Spinal cord (tissue), 10 donors: Measurements from ENCODE around the gene DLX4. TPM values are rescaled to one million over a fixed set of nuclear protein-coding genes. Genes with fewer than 3 reads are reported as not detected.
A peak's percentile ranks its signal among the peaks of the same experiment; 100 is the strongest.

ENCODE experiments used
- DNase-seq, 6 donors: peaks; one replicate each; pipeline versions ENCODE4 v3.0.0 to v3.0.0-alpha.2; 2013 to 2015; ENCODE audit warnings: low spot score in 6 of 6, low read depth in 4 of 6
- H3K27ac ChIP-seq: one replicate; pipeline ENCODE4 v1.5.1; 2013; ENCODE audit warnings: low read depth, low read length, control low read depth
- H3K27me3 ChIP-seq: one replicate; pipeline ENCODE4 v1.6.1; 2013; ENCODE audit warnings: low read length; ENCODE audit not compliant: control insufficient read depth, insufficient read depth
- H3K36me3 ChIP-seq: one replicate; pipeline ENCODE4 v1.6.1; 2013; ENCODE audit warnings: low read length; ENCODE audit not compliant: control insufficient read depth, insufficient read depth
- H3K4me1 ChIP-seq: one replicate; pipeline ENCODE4 v1.6.1; 2013; ENCODE audit warnings: low read length; ENCODE audit not compliant: control insufficient read depth, insufficient read depth
- H3K4me3 ChIP-seq: one replicate; pipeline ENCODE4 v1.5.1; 2013; ENCODE audit warnings: low read depth, low read length, control low read depth
- H3K9me3 ChIP-seq: one replicate; pipeline ENCODE4 v1.6.1; 2013; ENCODE audit warnings: low read length; ENCODE audit not compliant: control insufficient read depth, insufficient read depth
- WGBS: methylation state at CpG from one replicate; pipeline ENCODE4 v1.1.5; 2013; ENCODE audit warnings: missing lambda C conversion rate; ENCODE audit not compliant: insufficient coverage; 5-methylcytosine and 5-hydroxymethylcytosine counted together
- polyA plus RNA-seq, 2 donors: library from polyadenylated mRNA; unstranded; fragments of 120-200 nt; gene quantifications; one replicate each; pipeline ENCODE4 v1.2.1, GENCODE V29; 2013; ENCODE audit not compliant: insufficient read length in 2 of 2
- total RNA-seq, 2 donors: library from RNA; depleted of rRNA in 1 of 2; stranded (reverse); fragments of 120-200 nt in 1 of 2; fragments of >200 nt in 1 of 2; gene quantifications; one replicate each; pipeline versions ENCODE4 v1.2.3 to v1.2.4, GENCODE V29; 2013 to 2014
- donor health status: healthy.

Gene DLX4
- total and polyA plus RNA-seq, 4 donors = 0.42 TPM; not detected in 3

DNA sequence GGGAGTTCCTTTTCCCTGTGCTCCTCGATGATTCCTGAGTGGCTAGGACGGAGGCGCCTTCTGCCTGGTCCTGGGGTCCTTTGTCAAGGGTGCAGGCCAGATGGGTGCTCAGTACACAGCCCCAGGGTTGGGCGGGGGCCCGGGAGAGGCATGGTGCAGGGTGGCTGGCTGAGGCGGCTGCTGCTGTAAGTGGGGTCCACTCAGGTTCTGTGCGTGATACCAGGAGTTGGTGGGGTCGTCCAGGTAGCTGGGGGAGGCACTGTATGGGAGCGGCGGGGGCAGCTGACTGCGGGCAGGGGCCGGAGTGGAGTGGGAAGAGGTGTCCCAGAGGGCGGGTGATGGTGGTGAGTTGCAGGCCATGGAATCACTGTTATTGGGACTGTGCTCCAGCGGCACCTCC is 22.4 kb downstream of the DLX4 start:
- no peak overlapping the region for H3K27ac ChIP-seq
- no peaks in the 10 kb centered on the region for H3K9me3 ChIP-seq
- 81% methylated on average over 13 of the region's 14 CpGs for WGBS
- no peak overlapping the region for H3K4me3 ChIP-seq
- peaks cover 95% of the 10 kb centered on the region for H3K27me3 ChIP-seq
- no peaks in the 10 kb centered on the region for H3K36me3 ChIP-seq
- no peak for DNase-seq
- H3K4me1 ChIP-seq = peaks cover 39% of the 10 kb centered on the region

DNA sequence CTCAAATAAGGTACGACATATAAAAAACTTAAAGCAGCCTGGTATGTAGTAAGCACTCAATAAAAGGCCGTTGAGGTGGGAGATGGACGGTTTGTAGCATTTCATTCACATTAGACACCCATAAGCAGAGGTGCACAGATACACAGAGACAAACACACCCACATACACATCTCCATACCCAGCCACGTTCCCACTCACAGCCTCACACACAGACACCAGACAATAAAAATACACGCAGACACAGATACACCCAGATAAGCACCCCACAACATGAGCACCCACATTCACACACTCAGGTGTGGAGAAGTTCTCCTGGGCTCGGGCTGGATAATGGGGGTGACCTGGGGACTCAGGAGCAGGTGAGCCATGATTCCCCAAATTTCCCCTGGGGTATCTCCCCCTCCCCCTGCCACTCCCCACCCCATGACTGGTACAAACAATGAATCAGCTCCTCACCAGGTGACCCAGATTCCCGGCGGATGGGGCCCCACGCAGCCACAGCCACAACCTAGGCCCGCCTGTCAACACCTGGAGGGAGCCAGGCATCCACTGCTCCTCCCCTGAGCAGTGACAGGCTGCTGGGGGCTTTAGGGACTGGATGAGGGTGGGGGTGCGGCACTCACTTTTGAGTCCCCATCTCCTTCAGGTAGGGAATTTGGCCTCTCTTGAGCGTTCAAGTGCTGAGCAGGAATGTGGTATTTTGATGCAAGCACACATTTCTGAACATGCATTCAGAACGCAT is 23.4 kb downstream of the DLX4 start:
- WGBS = 66% methylated on average over 5 of the region's 13 CpGs
- no peak for DNase-seq
- peaks cover 48% of the 10 kb centered on the region for H3K4me1 ChIP-seq
- peaks cover 94% of the 10 kb centered on the region for H3K27me3 ChIP-seq
- H3K4me3 ChIP-seq = no peak overlapping the region
- H3K36me3 ChIP-seq = no peaks in the 10 kb centered on the region
- no peaks in the 10 kb centered on the region for H3K9me3 ChIP-seq
- no peak overlapping the region for H3K27ac ChIP-seq

GRCh38 chr17:49992933-49993422 is 24.0 kb downstream of the DLX4 start:
- Histone ChIP-seq H3K4me3 (no peak overlapping the region), H3K36me3 (no peaks in the 10 kb centered on the region), H3K27me3 (peaks cover 94% of the 10 kb centered on the region), H3K27ac (no peak overlapping the region), H3K9me3 (no peaks in the 10 kb centered on the region), H3K4me1 (peaks cover 46% of the 10 kb centered on the region)
- no peak for DNase-seq
- 8% methylated on average over 21 of the region's 23 CpGs for whole genome bisulfite sequencing

DNA sequence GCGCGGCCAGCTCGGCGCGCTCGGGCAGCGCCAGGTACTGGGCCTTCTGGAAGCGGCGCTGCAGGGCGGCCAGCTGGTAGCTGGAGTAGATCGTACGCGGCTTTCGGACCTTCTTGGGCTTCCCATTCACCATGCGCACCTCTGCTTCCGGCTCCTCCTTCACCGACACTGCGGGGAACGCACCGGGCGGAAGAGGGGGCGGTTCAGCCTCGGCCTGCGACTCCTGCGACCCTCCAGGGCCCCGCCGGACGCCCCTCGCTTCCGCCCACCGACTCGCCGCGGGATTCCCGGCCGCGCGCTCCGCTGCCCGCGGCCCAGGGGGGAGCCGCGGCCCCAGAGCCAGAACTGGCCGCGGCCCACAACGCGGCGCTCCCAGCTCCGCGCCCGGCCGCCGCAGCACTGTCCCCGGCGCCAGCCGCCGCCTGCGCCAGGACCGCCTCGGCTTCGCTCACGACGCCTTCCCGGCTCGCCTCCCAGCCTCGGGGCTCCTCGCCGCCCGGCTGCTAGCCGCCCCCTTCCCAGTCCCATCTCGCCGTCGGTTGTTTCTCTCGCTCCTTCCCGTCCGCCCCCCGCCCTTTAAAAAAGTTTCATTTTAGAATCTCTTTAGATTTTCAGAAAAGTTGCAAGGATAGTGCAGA is 24.6 kb downstream of the DLX4 start:
- no peaks in the 10 kb centered on the region for H3K9me3 ChIP-seq
- under 1% methylated on average over 71 of the region's 77 CpGs for WGBS

GRCh38 chr17:49994085-49995054 is 25.4 kb downstream of the DLX4 start:
- peaks cover 91% of the 10 kb centered on the region for H3K27me3 ChIP-seq
- peak overlapping the region; percentile 17 for H3K4me3 ChIP-seq
- H3K9me3 ChIP-seq = no peaks in the 10 kb centered on the region
- WGBS = 1% methylated on average over 50 of the region's 50 CpGs
- H3K4me1 ChIP-seq = peaks cover 44% of the 10 kb centered on the region
- no peak for DNase-seq
- no peaks in the 10 kb centered on the region for H3K36me3 ChIP-seq
- no peak overlapping the region for H3K27ac ChIP-seq

More for the DNA sequence above, 24.6 kb downstream of the DLX4 start:
- H3K4me3 ChIP-seq = no peak overlapping the region
- DNase-seq = peak in 2 of 6 donors; percentile 38 to 41
- H3K27me3 ChIP-seq = peaks cover 90% of the 10 kb centered on the region
- H3K27ac ChIP-seq = no peak overlapping the region
- H3K4me1 ChIP-seq = peaks cover 44% of the 10 kb centered on the region
- H3K36me3 ChIP-seq = no peaks in the 10 kb centered on the region

- Histone ChIP-seq H3K27ac (no peak within 1 kb of the TSS), H3K27me3 (peaks cover 89% of the 10 kb centered on the region), H3K9me3 (no peaks in the 10 kb centered on the region), H3K4me1 (peaks cover 44% of the 10 kb centered on the region), H3K4me3 (peak within 1 kb of the TSS; percentile 17), H3K36me3 (no peaks in the 10 kb centered on the region)
- WGBS = 4% methylated on average over 28 of the region's 29 CpGs
- peak in 3 of 6 donors; percentile 29 to 88 (median 84) for DNase-seq
Measured at GRCh38 chr17:49995055-49995738, 26.2 kb downstream of the DLX4 start, which contains the start of gene DLX3. Gene DLX3, minus strand, starts transcription at chr17:49995224. Its CDS starts 226 bp downstream, at chr17:49994998.

- Histone ChIP-seq H3K4me1 (peaks cover 44% of the 10 kb centered on the region), H3K27me3 (peaks cover 87% of the 10 kb centered on the region), H3K36me3 (no peaks in the 10 kb centered on the region), H3K4me3 (no peak overlapping the region), H3K27ac (no peak overlapping the region), H3K9me3 (no peaks in the 10 kb centered on the region)
- 35% methylated on average over 5 of the region's 7 CpGs for WGBS
- DNase-seq = no peak
Measured at GRCh38 chr17:49996121-49996494, 27.1 kb downstream of the DLX4 start.

DNA sequence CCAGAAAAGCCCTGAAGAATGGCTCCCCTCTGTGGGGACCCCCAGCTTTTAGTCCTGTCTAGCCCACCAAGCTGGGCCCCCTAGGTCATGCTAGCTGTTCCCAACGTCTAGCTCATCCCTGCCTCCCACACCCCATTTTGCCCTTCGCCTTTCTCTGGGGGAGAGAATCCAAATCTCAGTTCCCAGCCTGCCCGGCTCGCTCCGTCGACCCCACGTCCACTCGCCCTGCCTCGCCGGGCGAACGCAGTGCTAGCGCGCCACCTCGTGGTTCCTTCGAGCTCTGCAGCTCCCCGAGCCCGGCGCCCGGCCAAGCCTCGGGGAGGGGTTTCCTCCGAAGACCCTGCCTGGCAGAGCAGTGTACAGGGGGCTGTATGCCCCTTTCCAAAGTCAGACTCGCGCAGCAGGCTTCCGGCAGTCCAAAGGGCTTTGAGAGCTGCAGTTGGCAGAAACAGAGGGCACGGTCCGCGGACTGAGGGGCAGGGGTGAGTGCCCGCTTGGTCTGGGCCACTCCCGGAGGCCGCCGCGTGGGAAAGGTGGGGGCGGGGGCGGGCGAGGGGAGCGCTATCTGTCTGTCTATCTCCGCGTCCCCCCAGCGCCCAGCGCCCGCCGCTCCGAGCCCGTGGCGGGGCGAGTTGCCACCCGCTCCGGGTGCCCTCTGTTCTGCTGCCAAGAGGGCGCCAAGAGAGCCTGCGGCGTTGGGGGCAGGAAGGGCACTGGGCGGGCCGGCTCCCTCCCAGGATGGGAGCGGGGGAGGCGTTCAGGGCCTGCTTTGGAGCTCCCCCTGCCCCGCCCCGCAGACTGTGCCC is 27.7 kb downstream of the DLX4 start:
- H3K9me3 ChIP-seq = no peaks in the 10 kb centered on the region
- DNase-seq = peak in 3 of 6 donors; percentile 32 to 79 (median 78)
- no peaks in the 10 kb centered on the region for H3K36me3 ChIP-seq
- H3K27ac ChIP-seq = no peak overlapping the region
- peaks cover 44% of the 10 kb centered on the region for H3K4me1 ChIP-seq
- peaks cover 87% of the 10 kb centered on the region for H3K27me3 ChIP-seq
- peak overlapping the region; percentile 33 for H3K4me3 ChIP-seq
- WGBS = 2% methylated on average over 57 of the region's 58 CpGs
